PFSK-1 (cell line): ENCODE results near the gene ZNF775.

ENCODE experiments used
- FOXP2 ChIP-seq: optimal IDR thresholded peaks from 2 replicates; pipeline ENCODE3; 2011; ENCODE audit warnings: borderline replicate concordance, control low read depth, inconsistent platforms; ENCODE audit not compliant: insufficient read depth; ENCODE audit errors: extremely low read length, extremely low read depth
- POLR2AphosphoS5 ChIP-seq: IDR thresholded peaks from 2 replicates; pipeline ENCODE4 v1.6.1; 2012; ENCODE audit warnings: low read depth, mild to moderate bottlenecking, control low read depth, low read length, moderate library complexity
- REST ChIP-seq, 2 experiments: IDR thresholded peaks; 2 replicates each; pipeline versions ENCODE4 v1.6.1 to v1.8.0; 2011 to 2012; ENCODE audit warnings: low read depth in 2 of 2, low read length in 2 of 2, control low read depth in 1 of 2, inconsistent platforms in 1 of 2, mild to moderate bottlenecking in 1 of 2, moderate library complexity in 1 of 2; ENCODE audit not compliant: insufficient read depth in 1 of 2
- SIN3A ChIP-seq: IDR thresholded peaks from 2 replicates; pipeline ENCODE4 v1.6.1; 2012; ENCODE audit warnings: mild to moderate bottlenecking, low read length, moderate library complexity, borderline replicate concordance; ENCODE audit not compliant: insufficient read depth
- TAF1 ChIP-seq: IDR thresholded peaks from 2 replicates; pipeline ENCODE4 v1.6.1; 2012; ENCODE audit warnings: low read length, control low read depth, borderline replicate concordance; ENCODE audit not compliant: insufficient read depth

ZNF775 gene

GRCh38 chr7:150410131-150410530 lies 31.0 kb downstream of the ZNF775 start:
- TF ChIP-seq SIN3A: no peak
- TF ChIP-seq REST (IDR thresholded peaks at IDR 0.05; ENCODE audit: insufficient read depth in 1 of 2, low read depth in 2 of 2, low read length in 2 of 2): no peak
- no peak for TF ChIP-seq POLR2AphosphoS5
- no peak for TF ChIP-seq TAF1
- no peak for TF ChIP-seq FOXP2

DNA sequence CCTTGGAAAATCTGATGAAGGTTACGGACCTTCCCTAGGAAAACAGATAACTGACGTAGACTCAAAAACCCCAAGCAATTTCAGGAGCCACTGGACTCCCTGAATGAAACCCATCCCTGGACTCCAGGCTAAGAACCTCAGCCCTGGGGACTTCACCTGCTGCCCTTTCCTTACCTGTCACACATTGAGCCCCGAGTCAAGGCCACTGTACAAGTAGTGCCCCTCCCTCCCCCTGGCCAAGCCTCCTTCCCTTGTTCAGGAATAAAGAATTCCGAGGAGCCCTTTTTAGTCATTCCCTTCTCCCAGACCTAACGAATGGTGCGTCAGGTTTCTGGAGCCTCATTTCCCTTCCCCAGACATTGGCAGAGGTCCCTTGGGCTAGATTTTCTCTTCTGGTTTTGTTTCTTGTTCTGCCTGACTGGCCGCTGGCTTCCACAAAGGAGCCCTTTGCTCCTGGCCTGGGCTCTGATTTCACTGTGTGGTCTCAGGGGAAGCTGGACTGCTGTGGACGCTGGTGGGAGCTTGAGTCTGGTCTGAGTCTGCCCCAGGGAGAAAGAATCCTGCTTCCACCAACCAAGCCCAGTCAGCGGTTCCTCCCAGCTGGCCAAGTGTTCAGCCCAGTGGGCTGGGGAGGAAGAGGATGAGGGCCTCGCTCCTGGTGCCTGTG lies 31.7 kb downstream of the ZNF775 start:
- TF ChIP-seq REST (IDR thresholded peaks at IDR 0.05; ENCODE audit: insufficient read depth in 1 of 2, low read depth in 2 of 2, low read length in 2 of 2) (no peak), SIN3A (no peak)

- TF ChIP-seq POLR2AphosphoS5 (no peak), TAF1 (no peak), SIN3A (no peak), REST (IDR thresholded peaks at IDR 0.05; ENCODE audit: insufficient read depth in 1 of 2, low read depth in 2 of 2, low read length in 2 of 2) (no peak), FOXP2 (no peak)
Measured at GRCh38 chr7:150411606-150412005, 32.5 kb downstream of the ZNF775 start.

GRCh38 chr7:150412016-150412415 lies 32.9 kb downstream of the ZNF775 start:
- no peak for TF ChIP-seq POLR2AphosphoS5
- no peak for TF ChIP-seq FOXP2
- TF ChIP-seq SIN3A: no peak
- TF ChIP-seq REST (IDR thresholded peaks at IDR 0.05; ENCODE audit: insufficient read depth in 1 of 2, low read depth in 2 of 2, low read length in 2 of 2): no peak
- TF ChIP-seq TAF1: no peak
